ENCODE data around the gene GIPR.
"Not testable (repeated sequence)": the region's sequence is repeated elsewhere in the genome, so short reads cannot be mapped to it uniquely, and the experiment has no call there.

The GIPR gene

DNA sequence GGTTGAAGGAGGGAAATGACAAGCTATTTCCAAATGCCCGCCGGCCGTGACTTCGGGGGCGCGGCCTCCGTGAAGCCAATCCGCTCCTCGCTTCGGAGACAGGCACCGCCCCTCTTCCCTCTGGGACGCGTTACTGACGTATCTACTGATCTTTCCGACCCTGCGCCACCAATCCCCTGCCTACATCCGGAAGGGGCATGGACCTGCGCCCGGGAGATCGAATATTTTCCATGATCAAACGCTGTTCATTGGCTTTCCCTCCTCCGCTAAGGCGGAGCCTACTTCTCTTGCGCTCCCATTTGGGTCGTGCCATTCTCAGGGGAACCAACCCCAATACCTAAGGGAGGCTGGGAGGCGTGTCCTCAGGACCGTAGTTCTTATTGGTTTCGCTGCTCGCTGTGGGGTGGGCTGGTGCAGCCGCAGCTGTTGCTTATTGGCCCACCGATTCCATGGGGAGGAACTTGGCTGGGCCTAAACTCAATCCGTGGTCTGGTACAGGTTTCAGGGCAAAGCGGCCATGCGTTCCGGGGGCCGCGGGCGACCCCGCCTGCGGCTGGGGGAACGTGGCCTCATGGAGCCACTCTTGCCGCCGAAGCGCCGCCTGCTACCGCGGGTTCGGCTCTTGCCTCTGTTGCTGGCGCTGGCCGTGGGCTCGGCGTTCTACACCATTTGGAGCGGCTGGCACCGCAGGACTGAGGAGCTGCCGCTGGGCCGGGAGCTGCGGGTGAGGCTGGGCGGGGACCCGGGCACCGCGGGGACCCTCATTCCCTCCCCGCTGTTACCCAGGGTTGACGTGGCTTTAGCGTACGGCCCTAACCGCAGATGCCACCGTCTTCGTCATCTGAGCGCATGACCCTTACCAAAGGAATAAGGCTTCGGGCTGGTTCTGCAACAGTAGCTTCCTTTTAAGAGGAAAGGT, 24.4 kb downstream of the GIPR start, which contains the start of gene QPCTL:
Gene QPCTL, plus strand, starts transcription at position 480 of the 919 bp plus-strand sequence. Its CDS starts 38 bp downstream, at position 518.
- DNase-seq, result peak; percentile 98

DNA sequence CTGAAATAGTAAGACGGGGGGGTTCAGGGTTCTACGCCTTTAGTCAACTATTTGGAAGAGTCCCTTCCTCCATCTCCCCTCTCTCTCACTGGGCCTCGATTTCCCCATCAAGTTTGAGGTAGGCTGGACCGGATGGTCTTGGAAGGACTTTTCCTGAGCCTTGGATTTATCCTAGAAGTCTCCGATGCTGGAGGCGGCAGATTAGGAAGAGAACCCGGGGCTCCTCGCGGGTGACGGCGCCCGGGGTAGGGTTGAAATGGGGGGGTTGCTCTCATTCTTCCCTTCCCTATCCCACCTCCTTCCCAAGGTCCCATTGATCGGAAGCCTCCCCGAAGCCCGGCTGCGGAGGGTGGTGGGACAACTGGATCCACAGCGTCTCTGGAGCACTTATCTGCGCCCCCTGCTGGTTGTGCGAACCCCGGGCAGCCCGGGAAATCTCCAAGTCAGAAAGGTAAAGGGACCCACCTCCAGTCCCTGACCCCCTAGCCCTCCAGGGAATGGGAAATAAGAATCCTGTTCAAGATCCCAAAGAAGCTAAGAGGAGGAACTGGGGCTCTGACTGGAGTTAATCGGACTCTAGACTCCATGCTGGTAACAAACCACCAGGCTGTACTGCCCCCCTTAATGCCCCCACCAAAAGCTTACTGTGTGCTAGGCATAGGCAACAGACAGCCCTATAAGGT, 25.2 kb downstream of the GIPR start:
- DNase-seq, result peak; percentile 59

DNA sequence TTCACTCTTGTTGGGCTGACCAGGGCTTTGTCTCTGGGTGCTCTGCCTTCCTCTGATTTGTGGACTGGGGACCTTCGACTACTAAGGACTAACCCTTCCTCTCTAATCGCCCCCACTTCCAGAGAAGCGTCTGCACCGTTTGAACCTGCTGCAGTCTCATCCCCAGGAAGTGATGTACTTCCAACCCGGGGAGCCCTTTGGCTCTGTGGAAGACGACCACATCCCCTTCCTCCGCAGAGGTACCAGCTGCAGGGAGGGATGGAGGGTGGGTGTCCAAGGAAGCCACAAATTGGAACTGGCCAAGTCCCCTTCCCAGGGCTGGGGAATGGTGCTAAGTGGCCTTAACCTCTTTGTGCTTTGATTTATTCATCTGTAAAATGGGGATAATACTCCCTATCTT, 33.7 kb downstream of the GIPR start:
- DNase-seq, result no peak

DNA sequence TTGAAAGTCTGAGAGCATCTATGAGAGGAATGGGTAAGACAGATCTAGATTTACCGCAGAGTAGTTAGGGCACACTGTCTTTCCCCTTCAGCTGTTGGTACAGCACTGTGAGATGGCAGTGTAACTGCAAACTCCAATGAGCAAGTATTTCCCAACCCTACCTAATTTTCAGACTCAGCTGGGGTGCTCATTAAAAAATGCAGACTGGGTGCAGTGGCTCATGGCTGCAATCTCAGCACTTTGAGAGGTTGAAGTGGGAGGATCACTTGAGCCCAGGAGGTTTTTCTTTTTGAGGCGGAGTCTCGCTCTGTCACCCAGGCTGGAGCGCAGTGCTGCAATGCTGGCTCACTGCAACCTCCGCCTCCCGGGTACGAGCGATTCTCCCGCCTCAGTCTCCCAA, 37.1 kb downstream of the GIPR start:
- no peak for DNase-seq

DNA sequence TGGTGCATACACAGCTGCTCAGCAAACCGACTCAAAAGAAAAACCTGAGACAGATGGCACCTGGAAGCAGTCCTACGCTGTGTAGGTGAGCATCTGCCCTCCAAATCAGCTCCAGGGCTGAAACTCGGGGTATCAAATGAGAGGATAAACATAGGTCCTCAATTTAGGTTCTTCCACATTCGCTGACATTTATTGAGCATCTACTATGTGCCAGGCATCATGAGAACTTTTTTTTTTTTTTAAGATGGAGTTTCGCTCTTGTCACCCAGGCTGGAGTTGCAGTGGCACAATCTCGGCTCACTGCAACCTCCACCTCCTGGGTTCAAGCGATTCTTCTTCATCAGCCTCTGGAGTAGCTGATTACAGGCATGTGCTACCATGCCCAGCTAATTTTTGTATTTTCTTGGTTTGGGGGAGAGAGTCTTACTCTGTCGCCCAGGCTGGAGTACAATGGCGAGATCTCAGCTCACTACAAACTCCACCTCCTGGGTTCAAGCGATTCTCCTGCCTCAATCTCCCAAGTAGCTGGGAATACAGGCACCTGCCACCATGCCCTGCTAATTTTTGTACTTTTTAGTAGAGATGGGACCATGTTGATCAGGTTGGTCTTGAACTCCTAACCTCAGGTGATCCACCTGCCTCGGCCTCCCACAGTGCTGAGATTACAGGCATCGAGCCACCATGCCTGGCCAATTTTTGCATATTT, 37.8 kb downstream of the GIPR start:
- DNase-seq, result no peak

DNA sequence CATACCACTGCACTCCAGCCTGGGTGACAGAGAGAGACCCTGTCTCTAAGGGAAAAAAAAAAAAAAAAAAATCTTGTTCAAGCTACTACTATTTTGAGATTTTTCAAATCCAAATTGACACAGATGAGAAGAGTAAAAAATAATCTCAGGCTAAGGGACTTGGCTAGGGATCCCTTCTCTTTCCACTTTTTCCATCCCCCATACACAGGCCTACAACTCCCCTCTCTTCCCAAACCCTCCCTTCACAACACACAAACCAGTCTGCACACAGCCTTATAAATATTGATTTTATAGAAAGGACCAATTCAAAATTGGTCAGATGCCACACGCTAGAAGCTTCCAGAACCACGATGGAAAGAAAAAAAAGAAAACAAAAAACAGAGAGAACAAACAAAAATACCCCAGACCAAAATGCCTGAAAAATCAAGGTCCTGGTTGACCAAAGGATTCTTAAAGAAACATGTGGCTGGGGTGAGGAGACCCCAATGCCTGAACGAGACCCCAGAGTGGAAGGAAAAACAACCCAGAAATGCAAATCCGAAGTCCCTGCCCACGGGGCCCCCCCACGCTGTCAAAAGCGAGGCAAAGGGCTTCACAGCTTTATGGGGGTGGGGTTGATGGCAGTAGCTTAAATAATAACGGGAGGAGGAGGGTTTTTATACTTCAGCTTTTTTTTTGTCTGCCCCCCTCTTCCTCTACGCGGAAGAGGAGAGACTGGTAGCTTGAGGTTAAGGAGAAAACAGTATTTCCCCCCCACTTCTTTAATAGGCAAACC, 42.5 kb downstream of the GIPR start:
- no peak for DNase-seq

DNA sequence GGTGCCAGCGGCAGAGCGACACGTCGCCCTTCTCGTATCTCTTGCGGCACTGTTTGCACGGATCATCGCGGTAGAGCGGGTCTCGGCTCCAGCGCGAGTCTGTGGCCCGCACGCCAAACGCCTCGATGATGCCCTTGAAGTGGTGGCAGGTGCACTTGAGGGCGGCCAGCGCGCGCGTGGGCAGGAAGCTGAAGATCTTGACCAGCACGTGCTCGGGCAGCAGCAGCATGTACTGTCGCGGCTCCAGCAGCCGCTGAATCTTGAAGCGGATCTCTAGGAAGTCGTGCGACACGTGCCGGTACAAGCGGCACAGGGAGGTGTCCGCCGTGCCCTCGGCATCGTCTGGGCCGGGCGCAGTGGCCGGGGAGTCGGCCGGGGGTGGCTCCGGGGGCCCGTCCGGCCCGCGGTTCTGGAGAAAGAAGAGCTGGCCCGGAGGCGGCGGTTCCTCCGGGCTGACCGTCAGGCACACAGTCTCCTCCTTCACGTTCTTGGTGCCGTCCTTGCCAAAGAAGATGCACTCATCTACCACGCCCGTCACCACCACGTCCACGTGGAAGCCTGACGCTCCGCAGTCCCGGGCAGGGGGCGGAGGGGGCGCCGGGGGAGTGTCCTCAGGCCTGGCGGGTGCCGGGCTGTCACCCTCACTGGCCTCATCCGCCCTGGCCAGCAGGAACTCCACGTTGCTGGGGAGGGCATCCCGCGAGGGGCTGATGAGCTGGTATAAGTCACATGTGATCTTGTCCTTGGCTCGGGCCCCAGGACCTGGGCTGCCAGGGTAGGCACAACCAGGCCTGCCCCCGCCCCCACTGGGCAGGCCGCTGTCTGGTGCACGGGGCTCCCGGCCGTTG, 44.1 kb downstream of the GIPR start:
- no peak for DNase-seq

DNA sequence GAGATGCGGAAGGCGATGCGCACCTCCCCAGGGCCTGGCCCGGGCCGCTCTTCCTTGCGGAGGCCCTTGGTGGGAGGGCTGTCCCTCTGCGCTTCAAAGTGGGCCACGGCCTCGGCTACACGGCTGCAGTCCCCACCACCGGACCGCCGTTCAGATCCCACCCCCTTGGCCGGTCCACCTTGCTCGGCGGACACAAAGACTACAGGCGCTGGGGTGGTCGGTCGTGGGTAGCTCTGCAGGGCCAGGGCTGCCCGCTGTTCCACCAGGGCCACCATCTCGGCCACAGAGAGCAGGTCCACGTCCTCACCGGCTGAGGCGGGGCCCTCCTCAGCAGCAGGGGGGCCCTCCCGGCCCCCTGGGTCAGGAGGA, 44.7 kb downstream of the GIPR start:
- no peak for DNase-seq

DNA sequence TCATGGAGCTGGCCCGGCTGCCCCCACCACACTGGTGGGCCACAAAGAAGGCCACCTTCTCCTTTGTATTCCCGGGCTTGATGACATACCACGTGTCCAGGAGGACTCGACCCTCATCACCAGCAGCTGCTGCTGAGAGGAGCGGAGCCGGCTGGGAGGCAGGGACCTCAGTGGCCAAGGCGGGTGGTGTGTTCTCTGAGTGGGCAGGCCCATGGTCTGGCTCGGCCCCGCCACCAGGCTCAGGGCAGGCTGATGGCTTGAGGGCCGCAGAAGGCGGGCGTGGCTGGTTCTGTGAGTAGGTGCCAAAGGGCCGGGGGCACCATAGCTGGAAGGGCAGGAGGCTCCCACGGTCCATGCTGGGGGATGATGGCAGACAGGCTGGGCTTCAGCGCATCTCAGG, 45.1 kb downstream of the GIPR start:
- no peak for DNase-seq

DNA sequence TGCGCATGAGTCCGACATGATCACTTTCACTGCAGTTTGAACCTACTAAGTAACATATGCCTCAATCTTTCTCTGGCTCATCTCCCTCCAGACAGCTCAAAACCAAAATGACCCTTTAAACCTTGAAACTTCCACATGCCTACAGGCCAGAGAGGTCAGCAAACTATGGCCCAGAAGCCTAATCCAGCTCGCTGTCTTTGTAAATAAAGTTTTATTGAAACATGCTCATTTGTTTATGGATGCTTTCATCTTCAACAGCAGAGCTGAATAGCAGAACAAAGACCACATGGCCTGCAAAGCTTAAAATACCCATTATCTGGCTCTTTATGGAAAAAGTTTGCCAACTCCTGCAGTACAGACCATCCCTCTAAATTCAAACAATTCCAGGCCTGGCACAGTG, 47.1 kb downstream of the GIPR start:
- DNase-seq, result no peak

DNA sequence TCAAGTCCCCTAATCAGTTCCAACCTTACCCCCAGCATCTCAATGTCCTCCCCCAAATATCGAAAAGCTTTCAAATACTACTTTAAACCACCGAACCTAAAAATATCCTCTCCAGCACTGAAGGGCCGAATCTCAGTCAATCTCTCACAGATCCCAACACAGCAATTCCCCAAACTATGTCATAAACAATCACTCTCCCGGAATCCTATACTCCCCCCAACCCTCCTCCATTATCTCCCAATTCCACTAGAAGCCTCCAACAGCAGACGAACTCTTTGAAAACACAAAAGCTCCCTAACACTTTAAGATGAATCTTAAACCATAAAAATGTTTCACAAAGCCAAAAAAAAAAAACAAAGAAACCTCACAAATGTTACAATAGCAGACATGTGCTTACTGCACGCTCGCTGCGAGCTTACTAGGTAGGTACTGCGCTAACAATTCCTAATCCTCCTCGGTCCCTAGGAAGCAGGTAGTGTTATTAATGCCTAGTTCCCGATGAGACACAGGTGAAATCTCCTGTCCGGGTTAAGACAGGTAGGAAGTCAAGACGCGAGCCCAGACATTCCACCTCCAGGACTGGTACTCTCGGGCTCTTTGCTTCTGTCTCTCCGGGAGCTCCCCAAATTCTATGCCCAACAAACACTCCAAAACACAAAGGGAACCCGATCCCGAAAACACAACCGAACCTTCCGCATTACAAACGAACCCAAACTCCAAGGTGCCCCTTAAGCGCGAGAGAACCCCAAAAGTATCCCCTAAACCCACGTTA, 48.5 kb downstream of the GIPR start:
- DNase-seq, result no peak

DNA sequence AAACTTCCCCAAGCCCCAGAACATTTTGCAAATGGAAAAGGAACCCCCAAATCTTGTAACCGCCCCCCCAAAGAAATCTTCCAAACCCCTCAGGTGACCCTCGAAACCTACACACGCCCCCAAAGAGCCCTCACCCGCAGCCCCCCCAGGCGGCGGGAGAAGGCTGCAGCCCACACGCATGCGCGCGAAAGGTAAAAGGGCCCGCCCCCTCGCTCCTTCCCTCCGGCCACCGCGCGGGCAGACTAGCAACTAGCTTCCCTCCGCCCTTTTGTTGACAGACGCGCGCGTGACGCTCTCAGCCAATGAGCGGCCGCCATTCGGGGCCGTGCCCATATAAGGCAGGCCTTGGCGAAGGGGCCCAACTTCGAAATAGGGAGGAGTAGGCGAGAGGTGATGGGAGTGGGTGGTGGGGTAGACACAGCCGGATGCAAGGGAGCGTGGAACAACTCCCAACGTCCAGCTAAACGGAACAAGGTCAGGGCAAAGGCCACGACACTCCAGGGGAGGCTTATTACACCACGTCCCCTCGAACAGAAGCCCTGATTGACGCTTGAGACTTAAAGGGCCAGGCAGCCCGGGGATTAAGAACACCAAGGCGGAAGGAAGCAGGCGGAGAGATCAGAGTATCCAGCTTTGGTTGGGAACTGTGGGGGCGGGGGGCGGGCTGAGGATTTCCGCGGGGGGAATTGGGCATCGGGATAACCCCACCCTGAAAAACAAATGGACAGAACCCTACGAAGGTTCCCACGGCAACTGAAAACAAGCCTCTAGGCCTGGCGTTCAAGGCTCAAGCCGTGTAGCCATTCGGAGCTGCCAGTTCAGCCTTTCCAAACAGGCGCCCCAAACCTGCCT, 49.3 kb downstream of the GIPR start:
- DNase-seq, result peak; percentile 96

DNA sequence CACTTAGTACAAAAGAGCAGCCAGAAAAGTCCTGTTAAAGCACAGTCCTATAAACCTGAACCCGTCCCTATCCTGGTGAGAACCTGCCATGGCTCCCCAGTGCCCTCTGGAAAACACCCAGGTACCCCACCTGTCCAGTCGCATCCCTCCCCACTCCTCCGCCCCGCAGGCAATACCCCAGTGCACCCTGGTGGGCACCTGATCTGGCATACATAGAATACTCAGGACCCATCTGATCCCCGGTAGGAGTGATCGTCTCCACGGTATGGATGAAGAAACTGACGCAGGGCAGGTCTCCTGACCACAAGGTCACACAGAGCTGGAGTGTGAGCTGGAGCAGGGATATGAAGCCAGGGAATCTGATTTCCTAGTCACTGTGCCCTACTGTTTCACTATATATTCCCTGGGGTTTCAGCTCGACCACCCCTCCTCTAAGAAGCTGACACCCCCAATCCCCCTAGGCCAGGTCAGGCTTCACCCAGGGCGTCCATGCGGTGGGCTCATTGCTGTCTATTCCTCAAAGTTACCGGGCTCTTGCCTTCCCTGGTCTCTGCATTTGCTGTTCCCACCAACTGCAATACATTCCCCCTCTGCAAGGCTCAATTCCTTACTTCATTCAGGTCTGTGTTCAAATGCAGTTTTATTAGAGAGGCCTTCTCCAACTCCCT, 50.1 kb downstream of the GIPR start:
- no peak for DNase-seq

DNA sequence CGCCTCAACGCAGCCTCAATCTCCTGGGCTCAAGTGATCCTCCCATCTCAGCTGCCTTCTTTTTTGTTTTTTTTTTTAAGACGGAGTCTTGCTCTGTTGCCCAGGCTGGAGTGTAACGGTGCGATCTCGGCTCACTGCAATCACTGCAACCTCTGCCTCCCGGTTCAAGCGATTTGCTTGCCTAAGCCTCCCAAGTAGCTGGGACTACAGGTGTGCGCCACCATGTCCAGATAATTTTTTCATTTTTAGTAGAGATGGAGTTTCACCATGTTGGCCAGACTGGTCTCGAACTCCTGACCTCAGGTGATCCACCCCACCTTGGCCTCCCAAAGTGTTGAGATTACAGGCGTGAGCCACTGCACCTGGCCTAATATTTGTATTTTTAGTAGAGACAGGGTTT, 52.0 kb downstream of the GIPR start:
- not testable (repeated sequence) for DNase-seq

DNA sequence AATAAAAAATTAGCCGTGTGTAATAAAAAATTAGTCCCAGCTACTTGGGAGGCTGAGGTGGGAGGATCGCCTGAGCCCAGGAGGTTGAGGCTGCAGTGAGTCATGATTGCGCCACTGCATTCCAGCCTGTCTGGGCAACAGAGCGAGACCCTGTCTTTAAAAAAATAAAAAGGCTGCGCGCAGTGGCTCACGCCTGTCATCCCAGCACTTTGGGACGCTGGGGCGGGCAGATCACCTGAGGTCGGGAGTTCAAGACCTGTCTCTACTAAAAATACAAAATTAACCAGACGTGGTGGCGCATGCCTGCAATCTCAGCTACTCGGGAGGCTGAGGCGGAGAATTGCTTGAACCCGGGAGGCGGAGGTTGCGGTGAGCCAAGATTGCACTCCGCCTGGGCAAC, 60.7 kb downstream of the GIPR start:
- DNase-seq, result not testable (repeated sequence)

DNA sequence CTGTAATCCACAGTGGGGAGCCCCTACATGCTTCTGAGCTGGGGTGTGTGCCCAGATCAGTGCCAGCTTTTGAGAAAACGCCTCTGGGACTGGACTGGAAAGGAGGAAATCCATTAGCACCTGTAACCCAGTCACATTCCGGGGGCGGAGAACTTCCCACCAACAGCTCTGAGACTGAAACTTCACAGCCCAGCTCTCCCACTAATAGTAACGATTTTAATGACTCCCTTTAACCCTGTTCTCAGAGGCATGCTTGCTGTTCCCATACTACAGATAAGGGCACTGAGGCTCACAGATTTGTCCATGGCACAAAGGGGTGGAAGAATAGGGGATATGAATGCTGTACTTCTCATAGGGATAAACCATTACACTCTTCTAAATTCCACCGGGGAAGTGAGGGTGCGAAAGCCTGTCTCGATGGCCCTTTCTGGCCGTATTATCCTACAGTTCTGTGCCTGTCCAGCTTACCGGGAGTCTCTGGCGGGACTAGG, 61.8 kb downstream of the GIPR start:
- DNase-seq, result no peak

DNA sequence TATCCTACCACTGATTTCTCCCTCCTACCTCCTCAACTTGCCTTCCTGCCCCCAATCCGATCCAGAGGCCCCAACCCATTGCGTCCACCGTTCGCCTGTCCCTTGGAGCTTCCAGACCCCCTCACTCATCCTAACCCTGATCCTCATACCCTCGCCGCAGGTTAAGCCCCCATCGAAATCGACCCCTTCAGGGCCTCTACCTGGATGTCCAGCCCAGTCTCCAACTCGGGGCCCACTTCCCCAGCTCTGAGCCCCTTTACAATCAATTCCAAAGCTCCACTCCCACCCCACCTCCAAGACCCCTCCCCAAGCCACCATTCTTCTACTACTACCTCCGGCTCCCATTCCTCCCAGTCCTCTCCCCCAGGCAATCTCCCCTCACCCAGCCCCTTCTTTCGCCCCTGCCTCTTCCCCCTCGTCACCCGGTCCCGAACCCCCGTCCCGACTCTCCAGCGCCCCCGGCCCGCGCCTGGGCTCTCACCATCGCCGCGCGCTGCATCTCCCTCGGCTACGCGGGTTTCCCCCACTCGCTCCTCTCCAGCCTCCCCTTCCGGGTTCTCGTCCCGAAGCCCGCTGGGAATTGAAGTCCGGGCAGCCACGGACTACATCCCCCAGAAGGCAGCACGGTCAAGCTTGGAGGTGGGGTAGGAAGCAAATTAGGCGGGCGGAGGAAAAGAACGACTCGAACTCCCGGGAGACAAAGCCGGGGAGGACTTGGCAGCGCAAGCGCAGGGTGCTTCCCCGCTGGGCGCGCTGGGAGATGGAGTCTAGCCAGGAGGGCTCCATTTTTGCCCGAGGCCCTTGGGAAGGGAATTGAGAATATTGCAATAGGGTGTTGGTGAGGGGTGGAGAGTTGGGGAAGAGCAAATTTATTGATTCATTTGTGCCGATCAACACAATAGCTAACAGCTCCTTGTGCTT, 62.6 kb downstream of the GIPR start, which contains the start of gene FBXO46:
Gene FBXO46, minus strand, starts transcription at position 529 of the 921 bp plus-strand sequence. CDS start 17,401 bp downstream, outside the sequence.
- peak; percentile 97 for DNase-seq

All from NCI-H345 (cell line).